Fibroblast of lung (primary cell): ENCODE measurements around the gene PLAGL1. TPM values are rescaled to one million over a fixed set of nuclear protein-coding genes. Genes with fewer than 3 reads are reported as not detected.

Source experiments
- DNase-seq, 2 donors: peaks; one replicate each; pipeline versions ENCODE4 v3.0.0 to v3.0.0-alpha.2; 2010; ENCODE audit warnings: low read depth in 2 of 2
- H2AFZ ChIP-seq: 2 replicates; pipeline ENCODE4 v1.5.1; 2012; ENCODE audit warnings: low read length, control low read depth, inconsistent platforms
- H3K27ac ChIP-seq: 2 replicates; pipeline ENCODE4 v1.5.1; 2011; ENCODE audit warnings: low read length, control low read depth; ENCODE audit not compliant: insufficient read depth
- H3K27me3 ChIP-seq: 2 replicates; pipeline ENCODE4 v1.5.1; 2011; ENCODE audit warnings: mild to moderate bottlenecking, low read length; ENCODE audit not compliant: control insufficient read depth, insufficient read depth
- H3K36me3 ChIP-seq: 2 replicates; pipeline ENCODE4 v1.5.1; 2011; ENCODE audit warnings: low read length; ENCODE audit not compliant: control insufficient read depth, insufficient read depth
- H3K4me1 ChIP-seq: 2 replicates; pipeline ENCODE4 v1.5.1; 2011; ENCODE audit warnings: low read length; ENCODE audit not compliant: control insufficient read depth, insufficient read depth; ENCODE audit errors: extremely low read depth
- H3K4me2 ChIP-seq: 2 replicates; pipeline ENCODE4 v1.5.1; 2011; ENCODE audit warnings: low read length, control low read depth; ENCODE audit not compliant: insufficient read depth; ENCODE audit errors: extremely low read depth
- H3K4me3 ChIP-seq, 4 experiments: fragments of 200-600 bp in 1 of 4; sonication (generic) in 1 of 4; replicated peaks in 1 of 4; 2 replicates each; pipeline ENCODE4 v1.5.1; 2011 to 2016; ENCODE audit warnings: low read length in 4 of 4, low read depth in 3 of 4, mild to moderate bottlenecking in 3 of 4, control low read depth in 2 of 4, inconsistent platforms in 1 of 4, mixed read lengths in 1 of 4; ENCODE audit not compliant: insufficient read depth in 1 of 4; ENCODE audit errors: control extremely low read depth in 1 of 4
- H3K79me2 ChIP-seq: 2 replicates; pipeline ENCODE4 v1.5.1; 2012; ENCODE audit warnings: mild to moderate bottlenecking, low read length, inconsistent platforms; ENCODE audit not compliant: control insufficient read depth, insufficient read depth
- H3K9ac ChIP-seq: 2 replicates; pipeline ENCODE4 v1.5.1; 2011; ENCODE audit warnings: mild to moderate bottlenecking, low read length, control low read depth; ENCODE audit not compliant: insufficient read depth
- H3K9me3 ChIP-seq: 2 replicates; pipeline ENCODE4 v1.5.1; 2012; ENCODE audit warnings: low read depth, low read length; ENCODE audit not compliant: control insufficient read depth, insufficient read depth
- H4K20me1 ChIP-seq: 2 replicates; pipeline ENCODE4 v1.5.1; 2011; ENCODE audit warnings: low read length; ENCODE audit not compliant: control insufficient read depth, insufficient read depth; ENCODE audit errors: extremely low read depth
- EZH2 ChIP-seq: IDR thresholded peaks from 2 replicates; pipeline ENCODE4 v1.5.1; 2012; ENCODE audit warnings: low read length, control low read depth, mild to moderate bottlenecking; ENCODE audit errors: missing control alignments
- polyA plus RNA-seq, 2 donors: library from polyadenylated mRNA; depleted of rRNA in 1 of 2; stranded (reverse) in 1 of 2; unstranded in 1 of 2; fragments of >200 nt; gene quantifications; 2 replicates each; pipeline ENCODE4 v1.2.1, GENCODE V29; 2011 to 2012; ENCODE audit warnings: missing spikeins in 1 of 2
- total RNA-seq: library from RNA; depleted of rRNA; stranded (reverse); fragments of >200 nt; gene quantifications from 2 replicates; pipeline ENCODE4 v1.2.1, GENCODE V29; 2014
- TF ChIP-seq, protein P1 (sequence below), 2 donors: IDR thresholded peaks in 1 of 2; conservative IDR thresholded peaks in 1 of 2; 1 replicate in 1 of 2; 2 replicates in 1 of 2; pipeline ENCODE4 v1.5.1; 2011 to 2012; ENCODE audit warnings: low read length in 2 of 2, control low read depth in 1 of 2, inconsistent platforms in 1 of 2, low read depth in 1 of 2, mild to moderate bottlenecking in 1 of 2

Gene PLAGL1
- total and polyA plus RNA-seq, 2 donors (not counting 1 experiment from before 2014, with no cell fraction given) = 11.4 to 24.2 TPM

DNA sequence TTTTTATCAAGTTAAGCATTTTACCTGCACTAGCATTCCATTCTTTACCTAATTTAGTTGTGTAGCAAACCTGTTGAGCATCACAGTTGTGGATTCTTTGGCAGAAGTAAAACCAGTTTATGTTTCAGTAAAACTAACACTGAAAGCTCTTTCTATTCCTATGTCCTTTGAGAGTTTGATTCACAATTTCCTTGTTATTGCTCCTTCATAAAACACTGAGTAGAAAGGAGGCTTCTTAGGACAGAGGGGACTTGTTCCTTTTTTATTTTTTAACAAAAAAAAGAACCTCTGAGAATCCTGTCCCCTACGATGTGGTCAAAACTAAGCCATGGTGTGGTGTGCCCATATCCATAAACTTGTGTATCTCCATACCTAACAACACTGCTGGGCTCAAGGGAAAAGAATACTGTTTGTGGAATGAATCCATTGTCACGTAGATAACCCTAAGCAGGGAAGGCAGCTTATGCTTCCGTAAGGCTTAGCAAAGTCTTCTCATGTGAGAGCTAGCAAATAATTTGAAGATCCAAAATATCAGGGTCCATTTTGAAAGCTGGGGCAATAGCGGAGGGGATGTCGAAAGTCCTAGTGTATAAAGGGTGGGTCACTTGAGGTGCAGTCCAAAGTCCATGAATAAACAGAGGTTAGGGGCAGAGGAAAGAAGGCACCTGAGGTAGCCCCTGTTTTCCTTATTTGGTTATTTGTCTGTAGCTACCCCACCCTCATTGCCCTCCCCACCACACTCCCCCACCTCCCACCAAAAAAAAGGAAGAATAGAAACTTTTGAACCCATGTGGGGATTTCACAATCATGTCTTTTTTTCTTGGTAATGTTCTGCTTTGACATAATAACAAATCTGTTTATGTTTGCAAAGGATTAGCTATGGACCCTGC, 71.0 kb downstream of the PLAGL1 start:
- Histone ChIP-seq H4K20me1 (no peaks in the 10 kb centered on the region), H3K4me3 (no peak overlapping the region), H3K9ac (no peak overlapping the region), H3K79me2 (no peaks in the 10 kb centered on the region), H3K27ac (no peak overlapping the region), H3K4me2 (no peak overlapping the region), H3K36me3 (no peaks in the 10 kb centered on the region), H3K9me3 (no peaks in the 10 kb centered on the region), H3K27me3 (peaks cover 2% of the 10 kb centered on the region), H3K4me1 (no peaks in the 10 kb centered on the region), H2AFZ (no peak overlapping the region)
- TF ChIP-seq, protein P1, sequence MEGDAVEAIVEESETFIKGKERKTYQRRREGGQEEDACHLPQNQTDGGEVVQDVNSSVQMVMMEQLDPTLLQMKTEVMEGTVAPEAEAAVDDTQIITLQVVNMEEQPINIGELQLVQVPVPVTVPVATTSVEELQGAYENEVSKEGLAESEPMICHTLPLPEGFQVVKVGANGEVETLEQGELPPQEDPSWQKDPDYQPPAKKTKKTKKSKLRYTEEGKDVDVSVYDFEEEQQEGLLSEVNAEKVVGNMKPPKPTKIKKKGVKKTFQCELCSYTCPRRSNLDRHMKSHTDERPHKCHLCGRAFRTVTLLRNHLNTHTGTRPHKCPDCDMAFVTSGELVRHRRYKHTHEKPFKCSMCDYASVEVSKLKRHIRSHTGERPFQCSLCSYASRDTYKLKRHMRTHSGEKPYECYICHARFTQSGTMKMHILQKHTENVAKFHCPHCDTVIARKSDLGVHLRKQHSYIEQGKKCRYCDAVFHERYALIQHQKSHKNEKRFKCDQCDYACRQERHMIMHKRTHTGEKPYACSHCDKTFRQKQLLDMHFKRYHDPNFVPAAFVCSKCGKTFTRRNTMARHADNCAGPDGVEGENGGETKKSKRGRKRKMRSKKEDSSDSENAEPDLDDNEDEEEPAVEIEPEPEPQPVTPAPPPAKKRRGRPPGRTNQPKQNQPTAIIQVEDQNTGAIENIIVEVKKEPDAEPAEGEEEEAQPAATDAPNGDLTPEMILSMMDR (conservative IDR thresholded peaks at IDR 0.05 in 1 of 2, IDR thresholded peaks at IDR 0.05 in 1 of 2; ENCODE audit: low read depth in 1 of 2, low read length in 2 of 2) = no peak
- no peak for TF ChIP-seq EZH2
- DNase-seq = no peak

DNA sequence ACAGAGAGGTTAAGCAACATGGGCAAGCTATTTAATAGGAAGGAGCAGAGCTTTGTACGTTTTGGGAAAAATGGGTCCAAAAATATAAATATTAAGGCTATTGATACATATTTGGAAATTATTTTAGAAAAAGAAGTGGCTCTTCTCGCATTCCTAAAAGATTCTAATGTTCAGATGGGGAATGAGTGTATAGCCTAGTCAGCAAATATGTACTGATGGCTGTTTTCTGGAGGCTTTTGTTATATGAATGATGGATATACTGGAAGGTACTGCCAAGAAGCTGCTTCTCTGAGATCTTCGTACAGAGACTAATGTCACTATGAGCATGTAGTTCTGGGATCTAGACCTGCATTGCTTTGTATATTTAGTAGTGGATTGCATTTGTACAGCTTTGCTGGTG, 71.7 kb downstream of the PLAGL1 start:
- Histone ChIP-seq H2AFZ (no peak overlapping the region), H3K9ac (no peak overlapping the region), H3K4me3 (no peak overlapping the region), H3K79me2 (no peaks in the 10 kb centered on the region), H4K20me1 (no peaks in the 10 kb centered on the region), H3K4me2 (no peak overlapping the region), H3K9me3 (no peaks in the 10 kb centered on the region), H3K27me3 (peaks cover 2% of the 10 kb centered on the region), H3K4me1 (no peaks in the 10 kb centered on the region), H3K36me3 (no peaks in the 10 kb centered on the region), H3K27ac (no peak overlapping the region)
- TF ChIP-seq, protein P1 (conservative IDR thresholded peaks at IDR 0.05 in 1 of 2, IDR thresholded peaks at IDR 0.05 in 1 of 2; ENCODE audit: low read depth in 1 of 2, low read length in 2 of 2) = no peak
- TF ChIP-seq EZH2 = no peak
- no peak for DNase-seq

DNA sequence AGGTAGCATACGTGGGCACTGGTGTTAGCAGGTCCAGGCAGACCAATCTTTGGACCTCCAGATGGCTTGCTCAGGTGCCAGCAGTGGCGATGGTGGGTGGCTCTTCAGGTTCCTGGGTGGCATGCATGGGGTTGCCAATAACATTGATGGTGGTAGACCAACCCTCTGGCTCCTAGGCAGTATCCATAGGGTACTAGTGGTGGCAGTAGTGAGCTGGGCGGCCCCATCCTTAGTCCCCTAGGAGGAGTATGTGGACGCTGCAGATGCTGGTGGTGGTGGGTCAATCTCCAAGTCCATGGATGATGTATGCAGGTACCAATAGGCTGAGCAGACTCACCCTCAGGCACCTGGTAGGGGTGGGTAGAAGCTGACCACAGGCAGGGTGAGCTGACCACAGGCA, 73.2 kb downstream of the PLAGL1 start:
- H3K9me3 ChIP-seq = no peaks in the 10 kb centered on the region
- no peak overlapping the region for H3K9ac ChIP-seq
- H3K4me2 ChIP-seq = no peak overlapping the region
- no peak overlapping the region for H3K4me3 ChIP-seq
- no peaks in the 10 kb centered on the region for H3K4me1 ChIP-seq
- no peaks in the 10 kb centered on the region for H3K79me2 ChIP-seq
- H3K36me3 ChIP-seq = no peaks in the 10 kb centered on the region
- no peak overlapping the region for H2AFZ ChIP-seq
- H3K27me3 ChIP-seq = peaks cover 2% of the 10 kb centered on the region
- TF ChIP-seq, protein P1 (conservative IDR thresholded peaks at IDR 0.05 in 1 of 2, IDR thresholded peaks at IDR 0.05 in 1 of 2; ENCODE audit: low read depth in 1 of 2, low read length in 2 of 2) = no peak
- TF ChIP-seq EZH2 = no peak
- no peak overlapping the region for H3K27ac ChIP-seq
- DNase-seq = no peak
- no peaks in the 10 kb centered on the region for H4K20me1 ChIP-seq
